H1 (cell line): ENCODE data around the gene MYPN. TPM values are rescaled to one million over a fixed set of nuclear protein-coding genes. Genes with fewer than 3 reads are reported as not detected.

Experiments
- ASH2L ChIP-seq: fragments of 200-600, 300-600 bp; sonication (generic); IDR thresholded peaks from one replicate; pipeline ENCODE4 v1.7.1; 2017; ENCODE audit warnings: low read length
- CEBPB ChIP-seq: IDR thresholded peaks from 2 replicates; pipeline ENCODE4 v1.6.1; 2012; ENCODE audit warnings: low read depth, low read length
- GTF2F1 ChIP-seq: IDR thresholded peaks from 2 replicates; pipeline ENCODE4 v1.6.1; 2012; ENCODE audit warnings: low read depth, low read length, improper control_type of control experiment, borderline replicate concordance
- JUND ChIP-seq: IDR thresholded peaks from 2 replicates; pipeline ENCODE4 v1.6.1; 2011; ENCODE audit warnings: mild to moderate bottlenecking, improper control_type of control experiment, low read length
- SAP30 ChIP-seq: fragments of 300-600 bp; sonication (generic); IDR thresholded peaks from 2 replicates; pipeline ENCODE4 v1.7.1; 2012; ENCODE audit warnings: low read length, moderate library complexity, mild to moderate bottlenecking, inconsistent platforms; ENCODE audit not compliant: insufficient read depth, insufficient replicate concordance
- TAF7 ChIP-seq: optimal IDR thresholded peaks from 2 replicates; pipeline ENCODE3; 2011; ENCODE audit warnings: low read depth, mild to moderate bottlenecking, inconsistent platforms, low read length, moderate library complexity, borderline replicate concordance
- TBP ChIP-seq: IDR thresholded peaks from 2 replicates; pipeline ENCODE4 v1.6.1; 2011; ENCODE audit warnings: low read depth, low read length, improper control_type of control experiment
- polyA plus RNA-seq, 7 experiments: library from polyadenylated mRNA; depleted of rRNA in 3 of 7; stranded (reverse) in 5 of 7; unstranded in 2 of 7; fragments of >200 nt in 5 of 7; fragments of 200-250 nt in 2 of 7; gene quantifications; 1 replicate in 5 of 7; 2 replicates in 1 of 7; 4 replicates in 1 of 7; pipeline versions ENCODE4 v1.2.1 to v1.2.3, GENCODE V29; 2011 to 2013; ENCODE audit warnings: missing spikeins in 2 of 7, mixed read lengths in 2 of 7
- total RNA-seq: library from RNA; stranded (reverse); fragmentation: NEBNext Ultra II Directional; extraction: Animal tissue kit (Norgen Biotek cat#: 25700); gene quantifications from 2 replicates; pipeline ENCODE4 v1.2.1, GENCODE V29; 2021
- TF ChIP-seq, protein P1 (sequence below): IDR thresholded peaks from 2 replicates; pipeline ENCODE4 v1.6.1; 2012; ENCODE audit warnings: inconsistent platforms

MYPN gene
- total and polyA plus RNA-seq, 2 of the 8 experiments (the other 6 are each of a cell fraction or from before 2014, with no cell fraction given) = not detected

DNA sequence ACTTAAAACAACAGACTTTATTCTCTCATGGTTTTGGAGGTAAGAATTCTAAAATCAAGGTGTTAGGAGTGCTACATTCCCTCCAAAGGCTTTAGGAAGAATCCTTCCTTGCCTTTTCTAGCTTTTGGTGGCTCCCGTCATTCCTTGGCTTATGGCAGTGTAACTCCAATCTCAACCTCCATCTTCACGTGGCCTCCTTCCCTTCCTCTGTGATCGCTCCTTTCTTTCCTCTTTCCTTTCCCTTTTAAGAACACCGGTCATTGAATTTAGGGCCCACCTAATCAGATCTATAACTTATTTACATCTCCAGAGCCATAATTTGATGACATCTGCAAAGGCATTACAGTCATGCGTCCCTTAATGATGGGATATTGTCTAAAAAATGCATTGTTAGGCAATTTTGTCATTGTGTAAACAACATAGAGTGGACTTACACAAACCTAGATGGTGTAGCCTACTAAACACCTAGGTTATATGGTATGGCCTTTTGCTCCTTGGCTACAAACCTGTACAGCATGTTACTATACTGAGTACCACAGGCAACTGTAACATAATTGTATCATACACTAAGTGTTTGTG lies 28.3 kb upstream of the MYPN start (continued):
- TF ChIP-seq CEBPB (no peak), ASH2L (no peak), TBP (no peak), GTF2F1 (no peak), TAF7 (no peak), SAP30 (no peak), JUND (no peak)
- TF ChIP-seq, protein P1, sequence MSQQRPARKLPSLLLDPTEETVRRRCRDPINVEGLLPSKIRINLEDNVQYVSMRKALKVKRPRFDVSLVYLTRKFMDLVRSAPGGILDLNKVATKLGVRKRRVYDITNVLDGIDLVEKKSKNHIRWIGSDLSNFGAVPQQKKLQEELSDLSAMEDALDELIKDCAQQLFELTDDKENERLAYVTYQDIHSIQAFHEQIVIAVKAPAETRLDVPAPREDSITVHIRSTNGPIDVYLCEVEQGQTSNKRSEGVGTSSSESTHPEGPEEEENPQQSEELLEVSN = no peak
